GM21723 (cell line): ENCODE measurements around the gene CORO6.
A peak's percentile ranks its signal among the peaks of the same experiment; 100 is the strongest.

Experiments
- ATAC-seq: cut with Tn5 transposase; IDR thresholded peaks from one replicate; pipeline ENCODE4 v1.9.1; 2021; ENCODE audit warnings: mild to moderate bottlenecking, moderate library complexity; ENCODE audit not compliant: unreplicated experiment

Gene CORO6

GRCh38 chr17:29567304-29567553 lies 55.5 kb downstream of the CORO6 start:
- ATAC-seq: peak; percentile 20

- peak; percentile 21 for ATAC-seq
Observed at GRCh38 chr17:29566473-29567303, 56.0 kb downstream of the CORO6 start, which contains the start of gene ABHD15. Gene ABHD15 (minus strand): TSS chr17:29567037. CDS start chr17:29566966, 71 bp downstream.

GRCh38 chr17:29565643-29566472 lies 56.9 kb downstream of the CORO6 start:
- ATAC-seq: peak; percentile 28
